Lung (tissue), 12 donors: Measurements from ENCODE around the gene NSD1. TPM values are rescaled to one million over a fixed set of nuclear protein-coding genes. Genes with fewer than 3 reads are reported as not detected.

Source experiments
- ATAC-seq: fragments of 200-7000 bp; cut with Tn5 transposase; one replicate; pipeline ENCODE4 v1.9.1; 2020; ENCODE audit warnings: moderate number of reproducible peaks; ENCODE audit not compliant: insufficient read depth, low FRiP score
- DNase-seq, 3 donors: peaks; one replicate each; pipeline ENCODE4 v3.0.0-alpha.2; 2013 to 2017
- H3K27ac ChIP-seq, 2 donors: one replicate each; pipeline ENCODE4 v1.5.1; 2013; ENCODE audit warnings: mild to moderate bottlenecking in 2 of 2, moderate library complexity in 2 of 2, control low read depth in 1 of 2, inconsistent platforms in 1 of 2, low read depth in 1 of 2, low read length in 1 of 2
- H3K27me3 ChIP-seq, 3 donors: one replicate each; pipeline ENCODE4 v1.5.1; 2013; ENCODE audit warnings: low read length in 2 of 3; ENCODE audit not compliant: control insufficient read depth in 3 of 3, insufficient read depth in 3 of 3
- H3K36me3 ChIP-seq, 4 donors: one replicate each; pipeline ENCODE4 v1.5.1; 2013; ENCODE audit warnings: low read length in 4 of 4, mild to moderate bottlenecking in 1 of 4, moderate library complexity in 1 of 4; ENCODE audit not compliant: control insufficient read depth in 4 of 4, insufficient read depth in 4 of 4
- H3K4me1 ChIP-seq, 5 donors: one replicate each; pipeline ENCODE4 v1.5.1; 2013; ENCODE audit warnings: low read length in 5 of 5, mild to moderate bottlenecking in 2 of 5, moderate library complexity in 1 of 5; ENCODE audit not compliant: control insufficient read depth in 5 of 5, insufficient read depth in 5 of 5
- H3K4me3 ChIP-seq: one replicate; pipeline ENCODE4 v1.5.1; 2013; ENCODE audit warnings: mild to moderate bottlenecking, control low read depth, moderate library complexity
- H3K9ac ChIP-seq, 2 donors: one replicate each; pipeline ENCODE4 v1.5.1; 2013; ENCODE audit warnings: low read length in 2 of 2, control low read depth in 1 of 2; ENCODE audit not compliant: insufficient read depth in 1 of 2
- H3K9me3 ChIP-seq, 4 donors: one replicate each; pipeline ENCODE4 v1.5.1; 2013; ENCODE audit warnings: low read length in 3 of 4, mild to moderate bottlenecking in 1 of 4, moderate library complexity in 1 of 4; ENCODE audit not compliant: control insufficient read depth in 4 of 4, insufficient read depth in 3 of 4
- CTCF ChIP-seq: IDR thresholded peaks from 2 replicates; pipeline ENCODE4 v1.5.1; 2012; ENCODE audit warnings: mild to moderate bottlenecking; ENCODE audit errors: control extremely low read depth, extremely low read depth
- WGBS, 2 donors: extraction: QIAGEN DNeasy Blood & Tissue Kit; methylation state at CpG; one replicate each; pipeline ENCODE4 v1.1.7; 2013; 5-methylcytosine and 5-hydroxymethylcytosine counted together
- polyA plus RNA-seq, 2 donors: library from polyadenylated mRNA; stranded (reverse); fragments of 200-250 nt; gene quantifications; one replicate each; pipeline ENCODE4 v1.2.1, GENCODE V29; 2013
- total RNA-seq, 2 donors: library from RNA; depleted of rRNA in 1 of 2; stranded (reverse); fragments of >200 nt in 1 of 2; gene quantifications; one replicate each; pipeline ENCODE4 v1.2.1, GENCODE V29; 2014 to 2021
- donor health status: control.
- donor health status: control.
- donor health status: Bipolar disorder and iron deficiency.
- donor health status: healthy.
- donor health status: DM: yes; HTN: yes; CAD: no.

The NSD1 gene
- total and polyA plus RNA-seq, 4 donors, result 8.0 to 81.7 (median 43.2) TPM

DNA sequence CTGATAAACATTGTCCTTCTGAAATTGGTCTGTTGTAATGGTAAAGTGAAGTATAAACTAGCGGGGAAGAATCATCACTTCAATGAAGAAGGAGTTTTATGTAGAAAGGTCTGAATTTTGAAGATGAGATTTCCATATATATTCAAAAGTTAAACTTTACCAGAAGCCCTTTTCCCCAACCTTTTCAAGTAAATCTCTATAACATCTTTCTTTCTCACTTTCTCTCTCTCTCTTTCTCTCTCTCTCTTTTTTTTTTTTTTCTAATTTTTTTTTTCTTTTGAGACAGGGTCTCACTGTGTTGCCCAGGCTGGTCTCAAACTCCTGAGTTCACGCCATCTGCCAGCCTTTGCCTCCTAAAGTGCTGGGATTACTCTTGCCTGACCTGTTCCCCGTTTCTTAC is 78.7 kb downstream of the NSD1 start:
- H3K36me3 ChIP-seq, result peaks cover 17 to 45% (median 20%) of the 10 kb centered on the region in 4 donors

GRCh38 chr5:177220576-177220975 is 87.0 kb downstream of the NSD1 start:
- no peak for ATAC-seq
- H3K9ac ChIP-seq, result no peak overlapping the region
- peaks cover 0 to 5% (median 2%) of the 10 kb centered on the region in 4 donors for H3K36me3 ChIP-seq
- no peak overlapping the region for H3K27ac ChIP-seq
- TF ChIP-seq CTCF, result no peak
- H3K4me3 ChIP-seq, result no peak overlapping the region
- no peak for DNase-seq
- WGBS, 2 donors, result 93 to 95% methylated on average over 8 of the region's 8 CpGs
- no peaks in the 10 kb centered on the region for H3K9me3 ChIP-seq
- peaks cover 0 to 1% (median 0%) of the 10 kb centered on the region in 5 donors for H3K4me1 ChIP-seq
- H3K27me3 ChIP-seq, result no peaks in the 10 kb centered on the region

More for the DNA sequence above, 78.7 kb downstream of the NSD1 start:
- TF ChIP-seq CTCF, result no peak
- H3K9ac ChIP-seq, result no peak overlapping the region
- DNase-seq (no peak), ATAC-seq (no peak)
- H3K4me1 ChIP-seq, result no peaks in the 10 kb centered on the region
- H3K9me3 ChIP-seq, result no peaks in the 10 kb centered on the region
- no peak overlapping the region for H3K27ac ChIP-seq
- WGBS, 2 donors, result 61 to 64% methylated on average over 3 of the region's 3 CpGs
- H3K4me3 ChIP-seq, result no peak overlapping the region
- no peaks in the 10 kb centered on the region for H3K27me3 ChIP-seq

- 78 to 91% methylated on average over 4 of the region's 4 CpGs for WGBS, 2 donors
- Histone ChIP-seq H3K27ac (no peak overlapping the region), H3K4me3 (no peak overlapping the region), H3K4me1 (peaks cover 0 to 1% (median 0%) of the 10 kb centered on the region in 5 donors), H3K36me3 (peaks cover 0 to 8% (median 6%) of the 10 kb centered on the region in 4 donors), H3K9ac (no peak overlapping the region), H3K27me3 (no peaks in the 10 kb centered on the region), H3K9me3 (no peaks in the 10 kb centered on the region)
- ATAC-seq (no peak), DNase-seq (no peak)
- no peak for TF ChIP-seq CTCF
These were observed 88.7 kb downstream of the NSD1 start for GRCh38 chr5:177222269-177222668.

DNA sequence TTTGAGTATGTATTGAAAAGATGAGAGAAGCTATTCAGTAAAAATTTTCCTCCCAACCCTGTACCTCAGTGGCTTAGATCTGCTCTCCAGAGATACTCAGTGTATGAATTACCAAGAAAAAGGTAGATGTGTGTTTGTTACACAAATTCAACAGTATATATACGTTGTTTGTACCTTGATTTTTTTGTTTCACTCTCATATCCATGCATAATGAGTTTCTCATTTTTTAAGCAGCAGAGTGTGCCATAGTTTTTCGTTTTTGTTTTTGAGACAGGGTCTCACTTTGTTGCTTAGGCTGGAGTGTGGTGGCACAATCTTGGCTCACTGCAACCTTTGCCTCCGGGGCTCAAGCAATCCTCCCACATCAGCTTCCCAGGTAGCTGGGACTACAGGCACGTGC is 92.2 kb downstream of the NSD1 start:
- Histone ChIP-seq H3K36me3 (peaks cover 0 to 7% (median 5%) of the 10 kb centered on the region in 4 donors), H3K4me3 (no peak overlapping the region), H3K27me3 (no peaks in the 10 kb centered on the region), H3K9ac (no peak overlapping the region), H3K27ac (no peak overlapping the region), H3K4me1 (no peaks in the 10 kb centered on the region), H3K9me3 (no peaks in the 10 kb centered on the region)
- no peak for TF ChIP-seq CTCF
- 94 to 95% methylated on average over 4 of the region's 4 CpGs for WGBS, 2 donors
- ATAC-seq (no peak), DNase-seq (no peak)
